Retina (tissue), 1 donor: ENCODE data around the gene CACNA2D3.
A peak's percentile ranks its signal among the peaks of the same experiment; 100 is the strongest.

ENCODE experiments used
- DNase-seq: peaks from one replicate; pipeline ENCODE4 v3.0.0-alpha.2; 2016

CACNA2D3 gene

DNA sequence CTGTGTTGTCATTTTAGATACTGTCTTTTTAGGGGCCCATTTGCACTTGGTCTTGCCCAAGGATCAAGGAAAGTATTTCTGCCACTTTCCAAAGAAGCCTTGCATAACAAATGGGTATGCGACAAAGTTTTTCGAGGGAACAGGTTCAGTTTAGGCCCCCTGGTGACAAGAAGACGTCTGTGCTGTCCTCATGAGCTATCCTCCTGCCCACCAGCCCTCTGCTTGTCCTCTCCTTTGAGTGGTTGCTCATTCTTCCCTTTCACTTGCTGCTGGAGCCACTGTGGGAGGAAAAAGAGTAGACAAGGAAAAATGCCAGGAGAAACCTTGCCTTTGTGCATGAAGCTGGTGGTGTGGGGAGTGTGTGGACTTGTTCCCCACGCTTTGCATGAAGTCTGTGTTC, 171.9 kb downstream of the CACNA2D3 start:
- DNase-seq: no peak

DNA sequence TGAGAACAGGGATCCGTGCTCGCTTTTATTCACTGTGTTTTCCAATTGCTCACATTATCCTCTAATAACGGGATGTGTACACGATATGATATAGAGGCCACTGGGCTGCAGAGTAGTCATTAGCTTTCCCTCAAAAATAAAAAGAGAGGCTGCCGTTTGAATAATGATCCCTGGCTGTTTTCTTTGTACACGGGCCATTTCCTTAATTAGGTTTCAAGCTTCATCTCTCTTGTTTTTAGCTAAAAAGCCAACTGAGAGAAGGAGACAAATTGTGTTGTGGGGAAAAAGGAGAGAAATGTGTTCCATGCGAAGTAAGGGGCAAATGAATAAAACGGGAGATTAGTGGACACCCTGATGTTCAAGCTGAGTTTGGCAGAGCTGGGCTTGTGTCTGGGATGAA, 174.2 kb downstream of the CACNA2D3 start:
- no peak for DNase-seq

DNA sequence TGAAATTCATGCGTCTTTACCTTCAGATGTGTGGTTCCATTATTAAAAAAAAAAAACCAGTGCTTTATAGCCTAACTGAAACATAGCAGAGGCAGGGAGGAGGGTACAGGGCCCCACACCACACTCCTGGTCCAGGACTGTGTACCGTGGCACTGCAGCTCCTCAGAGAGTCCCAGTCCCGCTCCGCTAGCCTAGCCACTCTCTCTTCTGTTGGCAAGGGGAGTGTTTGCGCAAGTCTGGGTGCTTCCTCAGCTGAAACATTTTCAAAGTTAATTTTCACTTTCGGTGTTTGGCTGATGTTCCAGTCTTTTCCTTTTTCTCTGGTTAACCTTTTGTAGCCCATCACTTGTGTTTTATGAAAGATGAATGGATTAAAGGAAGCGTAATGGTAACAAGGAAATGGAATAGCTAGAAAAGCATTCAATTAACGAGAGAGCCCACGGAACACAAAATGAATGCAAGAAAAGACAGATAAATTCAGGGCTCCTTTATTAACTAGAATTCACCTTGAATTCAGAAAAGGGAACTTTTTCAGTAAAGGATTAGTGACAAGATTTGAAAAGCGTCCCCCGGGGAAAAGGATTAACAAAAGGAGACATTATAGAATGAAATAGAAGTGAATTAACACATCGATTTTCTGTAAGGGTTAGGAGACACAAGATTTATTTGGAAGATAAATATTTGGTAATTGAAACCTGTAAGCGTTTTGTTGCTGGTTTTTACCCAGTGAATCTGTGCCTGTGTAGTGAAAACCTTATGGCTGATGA, 177.0 kb downstream of the CACNA2D3 start:
- DNase-seq: no peak

DNA sequence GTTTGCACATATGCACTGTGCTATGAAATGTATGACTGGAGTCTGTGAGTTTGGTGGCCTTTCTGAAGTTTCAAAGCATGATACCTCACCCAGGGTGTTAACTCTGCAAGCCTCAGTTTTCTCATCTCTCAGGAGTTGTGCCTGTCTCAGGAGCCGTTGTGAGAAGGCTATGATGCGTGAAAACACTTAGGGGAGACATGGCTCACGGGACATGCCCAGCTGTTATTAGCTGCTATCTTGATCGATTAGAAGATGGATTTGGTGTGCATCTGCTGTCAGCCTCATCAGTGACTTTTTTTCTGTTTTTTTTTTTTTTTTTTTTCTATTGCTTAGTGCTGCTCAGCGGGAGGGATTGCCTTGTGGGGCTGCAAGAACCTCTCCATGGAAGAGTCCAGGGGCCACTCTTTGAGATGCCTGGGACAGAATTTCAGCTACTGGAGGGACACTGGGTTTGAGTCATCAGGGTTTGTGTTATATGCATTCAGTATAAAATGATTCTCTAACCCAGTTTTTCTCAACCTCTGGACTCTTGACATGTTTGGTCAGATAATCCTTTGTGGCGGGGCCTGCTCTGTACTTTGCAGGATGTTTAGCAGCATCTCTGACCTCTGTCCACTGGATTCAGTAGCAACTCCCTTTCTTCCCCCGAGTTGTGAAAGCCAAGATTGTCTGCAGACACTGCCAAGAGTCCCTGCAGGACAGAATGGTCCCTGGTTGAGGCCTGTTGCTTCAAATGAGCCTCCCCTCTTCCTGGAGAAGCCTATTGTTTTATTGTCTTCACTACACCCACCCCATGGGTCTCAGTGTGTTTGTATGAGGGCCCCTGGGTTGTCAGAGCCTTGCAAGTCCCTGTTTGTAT, 181.4 kb downstream of the CACNA2D3 start:
- DNase-seq: peak; percentile 50

DNA sequence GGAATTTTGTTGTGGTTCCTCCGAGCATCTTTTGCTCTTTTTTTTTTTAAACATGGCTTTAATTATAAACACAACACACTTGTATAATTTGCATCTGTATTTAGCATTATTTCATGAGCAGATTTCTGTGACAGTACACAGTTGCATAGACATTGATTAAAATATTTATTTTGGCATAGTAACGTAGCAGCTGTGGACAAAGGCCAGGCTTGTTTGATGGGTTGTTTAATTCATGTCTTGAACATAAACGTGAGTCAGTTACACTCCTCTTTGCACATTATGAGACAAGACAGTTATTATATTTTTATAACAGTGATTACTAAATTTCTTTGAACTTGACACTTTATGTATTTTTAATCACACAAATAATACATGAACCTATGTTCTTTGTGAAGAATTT, 182.5 kb downstream of the CACNA2D3 start:
- no peak for DNase-seq

DNA sequence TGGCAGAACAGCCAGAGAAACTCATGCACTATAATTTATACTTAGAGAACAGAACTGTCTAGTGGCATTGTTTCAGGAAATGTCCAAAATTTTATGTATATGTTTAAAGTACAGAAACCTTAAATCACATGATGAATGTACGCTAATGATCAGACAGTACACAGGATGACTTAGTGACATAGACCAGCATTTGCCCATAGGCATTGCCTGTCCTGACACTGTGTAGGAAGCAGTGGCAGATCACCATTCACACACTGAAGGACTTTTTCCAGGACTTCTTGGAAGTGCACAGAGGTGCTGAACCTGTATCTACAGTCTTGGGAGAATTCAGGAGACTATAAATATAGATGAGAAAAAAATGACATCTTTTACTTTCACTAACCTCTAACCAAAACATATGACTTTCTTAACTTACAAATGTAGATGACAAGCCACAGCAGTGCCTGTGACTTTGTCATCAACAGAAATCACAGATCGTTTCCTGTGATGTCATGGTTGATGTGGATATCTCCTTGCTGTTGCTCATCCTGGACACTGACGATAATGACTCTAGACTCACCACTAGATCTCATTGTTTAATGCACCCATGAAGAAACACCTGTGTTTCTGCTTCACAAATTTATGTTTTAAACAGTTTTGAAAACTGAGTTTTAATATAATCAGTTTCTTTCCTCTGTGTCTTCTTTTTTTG, 183.2 kb downstream of the CACNA2D3 start:
- no peak for DNase-seq

DNA sequence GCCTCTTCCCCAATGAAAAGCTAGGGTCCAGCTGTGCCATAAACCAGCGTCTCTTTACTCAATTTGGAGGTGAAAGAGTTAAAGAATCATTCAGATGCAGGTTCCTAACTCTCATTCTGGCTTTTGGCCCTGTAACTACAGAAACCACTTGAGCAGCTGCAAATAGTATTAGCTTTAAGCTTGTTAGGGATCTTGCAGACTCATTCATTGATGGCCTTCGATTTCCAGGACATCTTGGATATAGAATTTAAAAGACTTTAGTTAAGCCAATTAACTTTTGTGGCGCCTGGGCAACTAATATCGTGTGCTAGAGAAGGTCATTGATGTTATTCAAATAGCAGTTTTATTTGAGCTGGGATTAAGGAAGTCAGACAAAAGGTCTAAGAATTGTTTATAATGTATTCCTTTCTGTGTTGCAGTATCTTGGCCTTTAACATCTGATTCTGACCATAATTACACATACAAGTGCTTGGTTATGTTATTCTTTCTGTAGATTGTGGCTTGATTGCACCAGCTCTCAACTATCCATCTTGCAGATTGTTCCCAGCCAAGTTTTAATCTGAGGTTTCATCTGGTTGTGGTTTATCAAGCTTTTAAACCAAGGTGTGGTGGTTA, 185.3 kb downstream of the CACNA2D3 start:
- no peak for DNase-seq

DNA sequence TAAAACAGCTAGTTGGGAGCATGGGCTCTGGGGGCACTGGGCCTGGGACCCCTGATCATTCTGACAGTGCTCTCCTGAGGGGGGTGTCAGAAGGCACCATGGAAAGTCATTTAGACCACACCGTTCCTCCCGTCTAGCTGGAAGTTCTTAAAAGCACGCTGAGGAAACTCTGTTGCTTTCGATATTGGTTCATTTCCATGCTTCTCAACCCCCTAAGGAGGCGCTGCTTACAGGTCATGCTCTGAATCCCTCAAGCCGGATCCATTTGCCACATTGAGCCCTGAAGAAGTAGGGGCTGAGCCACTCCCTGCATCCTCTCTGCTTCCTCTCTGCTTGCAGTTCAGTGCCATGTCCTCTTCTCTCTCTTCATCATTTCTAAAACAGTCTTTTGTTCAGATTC, 187.2 kb downstream of the CACNA2D3 start:
- DNase-seq: no peak

DNA sequence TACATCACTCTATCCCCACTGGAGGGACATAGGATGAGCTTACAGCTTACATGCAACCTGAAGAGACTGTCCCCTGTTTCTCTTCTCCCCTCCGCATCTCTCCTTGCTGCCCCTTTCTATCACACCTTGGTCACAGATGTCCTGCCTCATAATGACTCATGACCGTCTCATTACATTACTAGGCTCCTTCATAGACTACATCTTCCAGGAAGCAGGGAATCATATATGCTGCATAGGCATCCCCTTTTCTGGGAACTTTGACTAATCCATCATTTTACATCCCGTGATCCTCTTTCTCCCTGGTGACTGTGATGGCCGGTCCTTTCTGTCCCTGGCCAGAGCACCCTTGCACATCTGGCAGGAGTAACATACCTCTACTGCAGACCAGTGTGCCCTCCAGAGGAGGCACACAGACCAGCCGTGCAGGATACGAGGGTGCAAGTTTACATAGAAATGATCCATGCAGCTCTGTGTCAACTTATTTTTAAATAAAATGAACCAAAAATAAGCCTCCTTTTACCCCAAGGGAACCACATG, 188.9 kb downstream of the CACNA2D3 start:
- no peak for DNase-seq

DNA sequence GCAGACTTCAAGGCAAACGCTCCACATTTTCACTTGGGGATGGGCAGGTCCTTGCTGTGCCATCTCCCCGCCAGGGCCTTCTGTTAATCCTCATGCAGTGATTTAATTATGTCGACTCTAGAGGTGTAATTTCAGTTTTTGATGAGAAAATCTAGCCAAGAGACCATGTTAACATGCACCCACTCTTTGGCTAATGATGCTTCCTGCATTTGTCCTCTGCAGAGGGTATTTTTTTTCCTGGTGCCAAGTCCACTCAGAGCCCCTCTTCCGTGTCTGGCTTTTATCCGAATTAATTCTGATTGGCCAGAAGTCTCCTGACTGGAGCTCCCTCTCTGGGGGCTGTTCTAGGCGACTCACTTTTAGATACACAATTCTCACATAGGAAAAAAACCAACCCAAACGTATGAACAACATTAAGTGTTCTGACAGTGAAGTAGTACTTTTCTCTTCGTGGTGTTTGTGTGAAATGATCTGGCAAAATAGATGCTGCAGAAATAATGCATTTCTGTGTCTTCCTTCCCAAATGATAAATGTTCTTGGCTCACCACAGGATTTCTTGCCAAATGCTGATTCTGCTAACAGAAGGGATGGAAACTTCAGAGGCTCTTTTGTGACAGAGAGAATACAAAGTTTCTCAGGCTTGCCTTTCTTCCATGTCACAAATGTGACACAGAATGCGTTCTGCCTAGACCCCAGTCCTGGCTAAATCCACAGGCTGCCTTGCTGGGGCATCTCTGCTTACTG, 190.0 kb downstream of the CACNA2D3 start:
- no peak for DNase-seq

DNA sequence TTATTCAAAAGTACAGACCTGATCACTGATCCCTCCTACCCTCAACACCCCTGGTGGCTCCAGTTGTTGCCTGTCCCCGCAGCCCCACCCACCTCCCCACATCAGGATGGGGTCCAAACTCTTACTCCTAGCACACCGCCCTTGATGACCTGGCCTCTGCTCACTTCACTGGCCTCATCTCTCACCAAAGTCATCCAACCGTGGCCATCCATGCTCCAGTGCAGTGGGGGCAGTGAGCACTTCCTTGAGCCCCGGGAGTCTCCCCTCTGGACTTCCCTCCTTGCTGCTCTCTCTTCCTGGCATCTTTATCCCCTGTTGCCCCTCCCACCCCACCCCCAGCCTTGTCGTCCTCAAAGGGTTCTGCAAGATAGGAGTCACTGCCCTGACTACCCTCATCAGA, 191.1 kb downstream of the CACNA2D3 start:
- no peak for DNase-seq

DNA sequence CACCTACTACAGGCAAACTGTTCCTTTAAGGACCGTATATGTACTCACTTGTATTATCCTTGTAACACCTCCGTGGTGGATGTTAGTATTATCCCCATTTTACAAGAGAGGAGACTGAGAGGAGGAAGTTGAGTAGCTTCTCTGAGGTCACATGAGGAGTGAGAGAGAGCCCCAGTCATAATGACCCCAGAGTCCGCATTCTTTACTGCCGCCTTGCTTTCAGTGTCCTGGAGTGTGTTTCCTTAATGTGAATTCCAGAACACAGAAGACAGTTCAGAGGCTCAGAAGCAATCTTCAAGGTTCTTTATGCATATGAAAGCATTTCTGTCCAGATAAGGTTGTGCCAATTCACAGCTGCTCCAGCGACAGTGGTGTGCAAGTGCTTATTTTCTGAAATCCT, 199.2 kb downstream of the CACNA2D3 start:
- DNase-seq: no peak

DNA sequence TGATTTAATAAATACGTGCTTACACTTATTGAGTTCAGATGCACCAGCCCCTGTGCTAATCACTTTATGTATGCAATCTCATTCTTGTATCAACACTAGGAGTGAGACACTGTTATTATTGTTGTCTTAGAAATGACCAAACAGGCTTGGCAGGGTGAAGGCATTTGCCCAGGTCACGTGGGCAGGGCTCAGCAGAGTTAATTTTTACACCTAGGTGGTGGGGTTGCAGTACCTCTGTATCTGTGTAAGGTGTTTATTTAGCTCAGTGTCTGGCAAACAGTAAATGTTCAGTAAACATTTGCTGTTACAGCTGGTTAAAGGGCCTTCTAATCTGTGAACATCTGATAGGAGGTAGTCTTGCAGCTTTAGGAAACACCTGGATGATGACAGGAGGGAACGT, 200.0 kb downstream of the CACNA2D3 start:
- DNase-seq: no peak

DNA sequence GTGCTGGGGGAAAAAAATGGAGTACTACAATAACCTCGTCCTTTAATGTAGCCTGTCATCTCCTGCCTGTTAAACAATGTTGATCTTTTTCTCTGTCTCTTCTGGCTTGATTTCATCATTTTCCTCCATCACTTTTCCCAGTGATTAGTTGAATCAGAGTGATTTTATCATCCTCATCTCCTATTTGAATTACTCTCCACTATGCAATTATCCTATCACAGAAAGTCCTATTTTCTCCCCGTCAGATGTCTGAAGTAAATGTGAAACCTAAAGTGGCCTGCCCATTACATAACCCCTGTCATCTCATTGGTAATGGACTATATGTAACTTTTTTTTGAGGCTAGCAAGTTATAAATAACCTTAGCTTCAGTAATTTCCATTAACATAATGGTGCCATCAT, 201.8 kb downstream of the CACNA2D3 start:
- DNase-seq: no peak

DNA sequence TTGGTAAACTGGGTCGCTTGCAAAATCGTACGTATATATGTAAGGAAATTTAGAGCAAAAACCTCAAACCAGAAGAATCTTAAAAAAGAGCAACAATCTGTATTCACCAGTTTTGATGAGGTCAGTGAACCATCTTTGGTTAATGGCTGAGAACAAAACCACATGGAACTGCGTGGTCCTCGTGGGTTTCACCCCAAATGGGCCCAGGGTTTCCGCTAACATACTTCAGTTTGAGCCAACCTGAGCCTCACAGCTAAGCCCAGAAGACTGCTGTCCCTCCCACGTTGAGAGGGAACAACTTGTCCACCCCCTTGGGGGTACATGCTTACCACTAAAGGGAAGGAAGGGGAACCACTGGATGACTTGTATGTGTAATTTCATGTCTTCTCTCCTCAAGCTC, 204.6 kb downstream of the CACNA2D3 start:
- DNase-seq: no peak

DNA sequence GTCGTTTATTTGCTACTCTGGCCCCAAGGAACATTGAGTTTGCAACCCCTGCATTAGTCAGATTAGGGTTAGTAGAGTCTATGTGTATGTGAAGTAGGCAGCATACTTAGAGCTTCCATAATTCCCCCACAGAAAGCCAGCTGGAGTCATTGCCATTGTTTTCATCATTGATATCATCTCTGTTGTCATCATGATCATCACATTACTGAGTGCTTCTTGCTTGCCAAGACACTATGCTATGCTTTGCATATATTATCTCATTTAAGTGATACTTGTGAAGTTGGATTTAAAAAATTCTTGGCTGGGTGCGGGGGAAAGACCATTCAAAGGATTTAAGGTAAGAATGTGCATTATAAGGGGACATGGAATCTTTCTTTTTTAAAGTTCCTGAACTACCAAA, 209.0 kb downstream of the CACNA2D3 start:
- no peak for DNase-seq

DNA sequence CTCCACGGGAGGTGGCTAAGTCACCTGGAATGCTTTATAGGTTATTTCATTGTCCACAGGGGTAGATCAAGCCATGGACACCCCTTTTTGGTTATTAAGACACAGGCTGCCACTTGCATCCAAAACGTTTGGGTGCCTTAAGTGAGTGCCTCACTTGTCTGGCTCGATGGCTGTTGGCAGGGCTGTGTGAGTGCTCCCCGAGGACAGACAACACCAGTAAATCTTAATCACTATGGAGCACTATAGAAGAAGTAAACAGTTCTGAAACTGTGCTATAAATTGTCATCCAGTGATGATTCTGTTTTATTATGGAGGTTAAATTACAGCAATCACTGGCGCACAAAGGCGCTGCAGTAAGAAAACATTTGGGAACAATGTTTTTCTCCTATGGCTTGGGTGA, 215.5 kb downstream of the CACNA2D3 start:
- DNase-seq: no peak

DNA sequence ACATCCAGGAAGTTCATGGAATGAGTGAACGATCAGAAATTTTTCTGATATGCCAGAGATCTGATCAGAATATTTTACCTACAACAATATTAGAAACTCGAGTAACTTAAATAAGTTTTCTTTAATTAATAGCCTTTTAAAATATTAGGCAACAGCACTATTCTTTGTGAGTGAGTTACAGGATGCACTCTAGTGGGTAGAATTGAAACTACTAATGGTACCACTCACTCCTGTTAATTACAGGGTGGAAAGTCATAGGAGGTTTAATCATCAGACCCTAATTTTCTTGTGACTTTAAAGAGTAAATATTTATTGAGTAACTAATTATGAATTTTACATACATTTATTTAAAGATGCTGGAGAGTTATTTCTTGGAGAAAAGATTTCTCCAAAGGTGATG, 217.3 kb downstream of the CACNA2D3 start:
- no peak for DNase-seq

DNA sequence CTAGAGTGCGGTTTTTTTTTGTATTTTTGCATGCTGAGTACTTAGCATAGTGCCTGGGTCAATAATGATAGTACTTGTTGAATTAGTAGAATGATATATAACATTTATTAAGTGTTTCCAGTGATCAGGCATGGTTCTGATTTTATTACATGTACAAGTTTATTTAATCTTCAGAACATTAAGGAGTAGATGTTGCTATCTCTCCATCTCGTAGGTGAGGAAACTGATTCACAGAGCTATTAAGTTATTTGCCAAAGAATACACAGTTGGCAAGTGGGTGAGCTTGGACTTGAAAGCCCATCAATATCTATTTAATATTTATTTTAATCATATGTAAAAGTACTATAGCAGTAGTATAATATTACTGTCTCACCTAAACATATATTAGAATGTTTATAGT, 219.5 kb downstream of the CACNA2D3 start:
- no peak for DNase-seq

DNA sequence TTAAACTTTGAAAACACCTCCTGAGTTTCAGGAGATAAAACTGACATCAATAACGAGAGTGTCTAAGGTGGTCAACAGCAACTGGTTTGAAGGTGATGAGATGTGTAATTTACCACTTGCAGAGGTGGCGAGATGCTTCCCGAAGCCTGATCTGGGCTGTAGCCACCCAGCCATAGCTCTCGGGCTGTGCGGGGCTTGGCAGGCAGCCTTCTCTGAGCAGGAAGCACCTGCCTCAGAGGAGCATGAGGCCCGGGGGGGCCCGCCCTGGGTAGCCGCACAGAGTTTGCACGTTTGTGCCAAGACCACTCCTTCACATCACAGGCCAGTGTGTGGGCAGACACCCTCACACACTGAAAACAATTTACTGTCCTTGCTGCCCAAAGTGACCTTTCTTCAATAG, 220.3 kb downstream of the CACNA2D3 start:
- DNase-seq: no peak

DNA sequence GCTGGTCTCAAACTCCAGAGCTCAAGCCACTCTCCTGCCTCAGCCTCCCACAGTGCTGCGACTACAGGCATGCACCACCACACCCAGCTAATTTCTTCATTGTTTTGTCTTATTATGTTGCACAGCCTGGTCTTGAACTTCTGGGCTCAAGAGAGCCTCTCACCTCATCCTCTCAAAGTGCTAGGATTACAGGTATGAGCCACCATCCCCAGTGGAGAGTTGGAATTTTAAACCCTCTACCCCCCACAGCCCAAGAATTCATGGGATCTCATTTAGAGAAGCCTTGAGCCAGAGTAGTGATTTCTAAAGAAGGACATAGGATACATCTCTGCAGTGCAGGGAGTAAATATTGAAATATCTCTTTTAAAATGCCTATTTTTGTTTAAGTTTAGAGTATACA, 221.1 kb downstream of the CACNA2D3 start:
- no peak for DNase-seq

DNA sequence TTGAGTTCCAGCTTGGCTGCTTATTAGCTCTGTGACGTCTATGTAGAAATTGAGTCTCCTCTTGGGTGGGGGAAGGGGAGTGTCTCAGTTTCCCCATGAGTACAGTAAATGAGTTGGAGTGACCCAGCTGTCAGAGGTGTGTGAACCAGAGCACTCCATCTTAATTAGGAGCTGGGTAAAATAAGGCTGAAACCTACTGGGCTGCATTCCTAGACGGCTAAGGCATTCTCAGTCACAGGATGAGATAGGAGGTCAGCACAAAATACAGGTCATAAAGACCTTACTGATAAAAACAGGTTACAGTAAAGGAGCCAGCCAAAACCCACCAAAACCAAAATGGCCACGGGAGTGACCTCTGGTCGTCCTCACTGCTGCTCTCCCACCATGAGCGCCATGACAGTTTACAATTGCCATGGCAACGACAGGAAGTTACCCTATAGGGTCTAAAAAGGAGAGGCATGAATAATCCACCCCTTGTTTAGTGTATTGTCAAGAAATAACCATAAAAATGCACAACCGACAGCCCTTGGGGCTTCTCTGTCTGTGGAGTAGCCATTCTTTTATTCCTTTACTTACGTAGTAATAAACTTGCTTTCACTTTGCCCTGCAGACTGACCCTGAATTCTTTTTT, 222.4 kb downstream of the CACNA2D3 start:
- DNase-seq: no peak
